Mucosa of descending colon (tissue), 3 donors: ENCODE results near the gene PDLIM1. TPM values are rescaled to one million over a fixed set of nuclear protein-coding genes. Genes with fewer than 3 reads are reported as not detected.

Experiments used
- ATAC-seq: fragments of 200-7000 bp; cut with Tn5 transposase; one replicate; pipeline ENCODE4 v1.9.1; 2020; ENCODE audit warnings: mild to moderate bottlenecking, moderate library complexity
- DNase-seq, 3 donors: peaks; one replicate each; pipeline ENCODE4 v3.0.0-alpha.2; 2020
- H3K36me3 ChIP-seq: fragments of 200-600 bp; one replicate; pipeline ENCODE4 v1.8.0; 2021; ENCODE audit warnings: low read depth, mild to moderate bottlenecking
- H3K4me1 ChIP-seq: fragments of 200-600 bp; one replicate; pipeline ENCODE4 v1.8.0; 2021; ENCODE audit warnings: low read depth, mild to moderate bottlenecking
- H3K4me3 ChIP-seq: fragments of 200-600 bp; one replicate; pipeline ENCODE4 v1.8.0; 2021; ENCODE audit warnings: mild to moderate bottlenecking
- H3K9me3 ChIP-seq: fragments of 200-600 bp; one replicate; pipeline ENCODE4 v1.8.0; 2021; ENCODE audit warnings: mild to moderate bottlenecking
- intact Hi-C, 2 donors: fragments of 100-400 bp; cut with DNase I in 1 of 2; cut with micrococcal nuclease in 1 of 2; formaldehyde crosslinking; loops; one replicate each; pipeline versions ENCODE4 v1.11.0 to v1.11.1; 2022; cut with DNase I, micrococcal nuclease
- total RNA-seq, 3 donors: library from RNA; stranded (reverse); fragmentation: NEBNext Ultra II Directional in 2 of 3; extraction: Animal tissue kit (Norgen Biotek cat#: 25700) in 2 of 3; gene quantifications; one replicate each; pipeline versions ENCODE4 v1.2.1 to v1.2.4, GENCODE V29; 2021 to 2023
- TF ChIP-seq, protein P1 (sequence below): fragments of 200-600 bp; IDR thresholded peaks from one replicate; pipeline ENCODE4 v1.8.0; 2022; ENCODE audit warnings: antibody characterized with exemption, mild to moderate bottlenecking
- donor health status: DM: no; HTN: no; CAD: no; lungs with moderate emphysema.
- donor health status: DM: no; HTN: no; CAD: no.
- donor health status: DM: no; HTN: yes; CAD: no.

The PDLIM1 gene
- total RNA-seq, 3 donors from 2014 or later: 177 to 434 (median 373) TPM

- intact Hi-C loops: no loop called here
- no peak for ATAC-seq
- H3K4me3 ChIP-seq: no peak overlapping the region
- no peaks in the 10 kb centered on the region for H3K9me3 ChIP-seq
- no peak for DNase-seq
- peaks cover 55% of the 10 kb centered on the region for H3K4me1 ChIP-seq
- no peaks in the 10 kb centered on the region for H3K36me3 ChIP-seq
- TF ChIP-seq, protein P1, sequence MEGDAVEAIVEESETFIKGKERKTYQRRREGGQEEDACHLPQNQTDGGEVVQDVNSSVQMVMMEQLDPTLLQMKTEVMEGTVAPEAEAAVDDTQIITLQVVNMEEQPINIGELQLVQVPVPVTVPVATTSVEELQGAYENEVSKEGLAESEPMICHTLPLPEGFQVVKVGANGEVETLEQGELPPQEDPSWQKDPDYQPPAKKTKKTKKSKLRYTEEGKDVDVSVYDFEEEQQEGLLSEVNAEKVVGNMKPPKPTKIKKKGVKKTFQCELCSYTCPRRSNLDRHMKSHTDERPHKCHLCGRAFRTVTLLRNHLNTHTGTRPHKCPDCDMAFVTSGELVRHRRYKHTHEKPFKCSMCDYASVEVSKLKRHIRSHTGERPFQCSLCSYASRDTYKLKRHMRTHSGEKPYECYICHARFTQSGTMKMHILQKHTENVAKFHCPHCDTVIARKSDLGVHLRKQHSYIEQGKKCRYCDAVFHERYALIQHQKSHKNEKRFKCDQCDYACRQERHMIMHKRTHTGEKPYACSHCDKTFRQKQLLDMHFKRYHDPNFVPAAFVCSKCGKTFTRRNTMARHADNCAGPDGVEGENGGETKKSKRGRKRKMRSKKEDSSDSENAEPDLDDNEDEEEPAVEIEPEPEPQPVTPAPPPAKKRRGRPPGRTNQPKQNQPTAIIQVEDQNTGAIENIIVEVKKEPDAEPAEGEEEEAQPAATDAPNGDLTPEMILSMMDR: no peak
Measured at GRCh38 chr10:95286707-95287106, 4.1 kb downstream of the PDLIM1 start.

GRCh38 chr10:95285556-95285955, 5.2 kb downstream of the PDLIM1 start:
- no peak overlapping the region for H3K4me3 ChIP-seq
- TF ChIP-seq, protein P1: no peak
- H3K36me3 ChIP-seq: no peaks in the 10 kb centered on the region
- no peak for ATAC-seq
- H3K9me3 ChIP-seq: no peaks in the 10 kb centered on the region
- H3K4me1 ChIP-seq: peaks cover 54% of the 10 kb centered on the region
- DNase-seq: no peak
- intact Hi-C loops: no loop called here

DNA sequence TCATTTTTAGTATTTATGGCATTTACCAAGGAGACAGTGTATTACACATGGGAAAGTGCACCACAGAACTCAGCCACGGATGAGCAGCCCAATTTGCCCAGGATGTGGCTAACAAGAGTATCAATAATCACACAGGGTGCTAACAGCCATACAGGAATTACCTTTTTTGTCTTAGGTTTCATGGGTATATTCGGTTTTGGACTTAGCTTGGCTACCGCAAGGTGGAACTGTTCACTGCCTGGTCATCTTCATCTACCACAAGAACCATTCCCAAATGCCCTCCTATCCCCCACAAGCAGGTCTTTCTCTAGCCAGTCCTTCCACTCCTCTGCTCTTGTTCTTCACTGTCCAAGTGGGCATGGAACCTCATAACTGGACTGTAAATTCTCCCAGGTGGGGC, 6.0 kb downstream of the PDLIM1 start:
- no peak overlapping the region for H3K4me3 ChIP-seq
- peaks cover 62% of the 10 kb centered on the region for H3K4me1 ChIP-seq
- intact Hi-C loops: no loop called here
- ATAC-seq: no peak
- DNase-seq: no peak
- H3K36me3 ChIP-seq: no peaks in the 10 kb centered on the region
- no peaks in the 10 kb centered on the region for H3K9me3 ChIP-seq
- TF ChIP-seq, protein P1: no peak

DNA sequence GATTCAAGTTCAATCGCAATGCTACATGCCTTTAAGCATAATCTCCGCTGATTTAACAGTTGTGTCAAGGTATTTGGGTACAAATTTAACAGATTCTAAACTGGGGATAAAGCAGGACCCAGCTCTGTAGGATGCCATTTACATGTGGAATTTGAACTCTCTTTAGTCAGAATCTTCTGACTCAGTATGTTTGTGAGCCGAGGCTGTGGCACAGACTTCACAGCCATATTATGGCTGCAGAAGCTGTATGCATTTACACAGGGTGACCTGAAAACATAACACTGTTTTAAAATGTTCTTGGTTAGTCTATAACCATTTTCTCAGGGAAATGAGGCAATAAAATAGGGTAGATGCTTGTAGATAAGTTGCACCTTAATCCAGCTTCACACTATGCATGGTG, 8.7 kb downstream of the PDLIM1 start:
- DNase-seq: no peak

GRCh38 chr10:95281206-95281605, 9.6 kb downstream of the PDLIM1 start:
- Histone ChIP-seq H3K9me3 (no peaks in the 10 kb centered on the region), H3K4me3 (no peak overlapping the region), H3K4me1 (peaks cover 77% of the 10 kb centered on the region), H3K36me3 (no peaks in the 10 kb centered on the region)
- ATAC-seq (no peak), DNase-seq (no peak)
- intact Hi-C loops: no loop called here
- TF ChIP-seq, protein P1: no peak

More for the DNA sequence above, 8.7 kb downstream of the PDLIM1 start:
- TF ChIP-seq, protein P1: no peak
- intact Hi-C loops: no loop called here
- no peaks in the 10 kb centered on the region for H3K9me3 ChIP-seq
- H3K36me3 ChIP-seq: no peaks in the 10 kb centered on the region
- peaks cover 77% of the 10 kb centered on the region for H3K4me1 ChIP-seq
- ATAC-seq: peak; percentile 84
- H3K4me3 ChIP-seq: no peak overlapping the region

- H3K4me3 ChIP-seq: no peak overlapping the region
- DNase-seq (peak in 1 of 3 donors; percentile 6), ATAC-seq (no peak)
- H3K36me3 ChIP-seq: no peaks in the 10 kb centered on the region
- H3K9me3 ChIP-seq: no peaks in the 10 kb centered on the region
- TF ChIP-seq, protein P1: no peak
- peaks cover 76% of the 10 kb centered on the region for H3K4me1 ChIP-seq
- intact Hi-C loops: no loop called here
Measured at GRCh38 chr10:95280637-95281036, 10.2 kb downstream of the PDLIM1 start.
